Right lobe of liver (tissue), 6 donors: ENCODE data around the gene DHRS7. TPM values are rescaled to one million over a fixed set of nuclear protein-coding genes. Genes with fewer than 3 reads are reported as not detected.
A peak's percentile ranks its signal among the peaks of the same experiment; 100 is the strongest.

Experiments used
- ATAC-seq, 4 donors: fragments of 200-7000 bp; cut with Tn5 transposase; one replicate each; pipeline ENCODE4 v1.9.1; 2020; ENCODE audit warnings: mild to moderate bottlenecking in 4 of 4, moderate library complexity in 4 of 4
- DNase-seq, 3 donors: peaks; one replicate each; pipeline ENCODE4 v3.0.0-alpha.2; 2020
- H3K27ac ChIP-seq, 3 donors: fragments of 200-600 bp; one replicate each; pipeline ENCODE4 v1.8.0; 2022
- H3K27me3 ChIP-seq, 2 donors: fragments of 200-600 bp; one replicate each; pipeline ENCODE4 v1.8.0; 2022
- H3K36me3 ChIP-seq, 4 donors: fragments of 200-600 bp; sonication (generic) in 1 of 4; one replicate each; pipeline versions ENCODE4 v1.5.1 to v1.8.0; 2017 to 2022; ENCODE audit warnings: control low read depth in 1 of 4
- H3K4me1 ChIP-seq, 4 donors: fragments of 200-600 bp; sonication (generic) in 1 of 4; one replicate each; pipeline versions ENCODE4 v1.5.1 to v1.8.0; 2017 to 2022; ENCODE audit warnings: control low read depth in 1 of 4
- H3K4me3 ChIP-seq, 3 donors: fragments of 200-600 bp; one replicate each; pipeline ENCODE4 v1.8.0; 2022
- H3K9me3 ChIP-seq, 4 donors: fragments of 200-600 bp; sonication (generic) in 1 of 4; one replicate each; pipeline versions ENCODE4 v1.5.1 to v1.8.0; 2017 to 2022; ENCODE audit warnings: control low read depth in 1 of 4
- CTCF ChIP-seq, 4 donors: fragments of 200-600 bp in 3 of 4; fragments of 450-650 bp in 1 of 4; IDR thresholded peaks; one replicate each; pipeline versions ENCODE4 v1.5.1 to v1.8.0; 2016 to 2022; ENCODE audit warnings: antibody characterized with exemption in 4 of 4, mild to moderate bottlenecking in 2 of 4
- POLR2A ChIP-seq: fragments of 450-650 bp; IDR thresholded peaks from one replicate; pipeline ENCODE4 v1.6.1; 2017; ENCODE audit warnings: antibody characterized with exemption, mild to moderate bottlenecking
- WGBS: methylation state at CpG from one replicate; pipeline ENCODE4 v1.1.6; 2018; ENCODE audit warnings: low coverage, low lambda C conversion rate; ENCODE audit not compliant: insufficient coverage; ENCODE audit errors: missing lambda C conversion rate; 5-methylcytosine and 5-hydroxymethylcytosine counted together
- intact Hi-C, 2 donors: fragments of 100-400 bp; cut with DNase I; formaldehyde crosslinking; loops; one replicate each; pipeline versions ENCODE4 v1.11.2 to v1.14.1; 2022
- total RNA-seq, 6 experiments: library from RNA; depleted of rRNA in 2 of 6; stranded (reverse); fragments of >200 nt in 2 of 6; fragmentation: NEBNext Ultra II Directional in 3 of 6; extraction: Animal tissue kit (Norgen Biotek cat#: 25700) in 3 of 6; gene quantifications; one replicate each; pipeline versions ENCODE4 v1.1.0 to v1.2.4, GENCODE V29; 2016 to 2023
- donor health status: DM: no; HTN: yes; CAD: no.
- donor health status: DM: no; HTN: no; CAD: no.
- donor health status: DM: no; HTN: no; CAD: no.
- donor health status: DM: no; HTN: yes; CAD: no.
- donor health status: DM: no; HTN: yes; CAD: no.

DHRS7 gene
- total RNA-seq, 6 experiments from 2014 or later: 65.0 to 153 (median 116) TPM

GRCh38 chr14:60196291-60196690 is 31.1 kb upstream of the DHRS7 start:
- Histone ChIP-seq H3K4me3 (no peak overlapping the region), H3K4me1 (no peaks in the 10 kb centered on the region), H3K36me3 (no peaks in the 10 kb centered on the region), H3K27ac (no peak overlapping the region), H3K9me3 (no peaks in the 10 kb centered on the region), H3K27me3 (no peaks in the 10 kb centered on the region)
- no peak for TF ChIP-seq CTCF (IDR thresholded peaks at IDR 0.05)
- 35% methylated on average over 2 of the region's 2 CpGs for WGBS
- DNase-seq: no peak
- intact Hi-C loops: no loop called here
- no peak for ATAC-seq

GRCh38 chr14:60195179-60195810 is 30.1 kb upstream of the DHRS7 start:
- H3K36me3 ChIP-seq: no peaks in the 10 kb centered on the region
- ATAC-seq (peak; percentile 22 to 35 (median 26)), DNase-seq (no peak)
- H3K4me3 ChIP-seq: no peak overlapping the region
- TF ChIP-seq POLR2A (no peak), CTCF (IDR thresholded peaks at IDR 0.05) (peak in 1 of 4 donors; percentile 14)
- intact Hi-C loops: no loop called here
- H3K4me1 ChIP-seq: no peaks in the 10 kb centered on the region
- WGBS: 81% methylated on average over 5 of the region's 5 CpGs
- H3K27me3 ChIP-seq: no peaks in the 10 kb centered on the region
- H3K27ac ChIP-seq: no peak overlapping the region
- no peaks in the 10 kb centered on the region for H3K9me3 ChIP-seq

GRCh38 chr14:60189923-60190840 is 25.0 kb upstream of the DHRS7 start:
- TF ChIP-seq POLR2A (no peak), CTCF (IDR thresholded peaks at IDR 0.05) (no peak)
- no peak overlapping the region for H3K27ac ChIP-seq
- H3K9me3 ChIP-seq: no peaks in the 10 kb centered on the region
- ATAC-seq (no peak), DNase-seq (no peak)
- intact Hi-C loops: loop anchor here in 1 of 2 donors (10.0 kb wide), 1 partner anchor 225 kb away; no protein-coding TSS in a partner anchor
- no peaks in the 10 kb centered on the region for H3K27me3 ChIP-seq
- 86% methylated on average over 4 of the region's 4 CpGs for WGBS
- no peak overlapping the region for H3K4me3 ChIP-seq
- H3K4me1 ChIP-seq: no peaks in the 10 kb centered on the region
- H3K36me3 ChIP-seq: no peaks in the 10 kb centered on the region

- H3K9me3 ChIP-seq: no peaks in the 10 kb centered on the region
- no peak for ATAC-seq
- intact Hi-C loops: loop anchor here in 1 of 2 donors (10.0 kb wide), 1 partner anchor 224 kb away; no protein-coding TSS in a partner anchor
- TF ChIP-seq CTCF (IDR thresholded peaks at IDR 0.05): no peak
- TF ChIP-seq POLR2A: no peak
- no peaks in the 10 kb centered on the region for H3K4me1 ChIP-seq
- no peak overlapping the region for H3K27ac ChIP-seq
- no peaks in the 10 kb centered on the region for H3K27me3 ChIP-seq
- no peak for DNase-seq
- H3K4me3 ChIP-seq: no peak overlapping the region
- 53% methylated on average over 1 of the region's 1 CpG for WGBS
- H3K36me3 ChIP-seq: no peaks in the 10 kb centered on the region
These were observed 23.5 kb upstream of the DHRS7 start for GRCh38 chr14:60188696-60189095.
